Endothelial cell of umbilical vein (primary cell): ENCODE data around the gene ITSN2. TPM values are rescaled to one million over a fixed set of nuclear protein-coding genes. Genes with fewer than 3 reads are reported as not detected.

Experiments
- BruUV-seq: library from RNA; stranded (reverse); fragments of 400-500 nt; replicated peaks from 2 replicates; lab custom pipeline; 2021; lab: Mats Ljungman, UMichigan
- CTCF ChIA-PET: fragments of 300-600, 350-600 bp; sonication (Branson Sonifier 250); formaldehyde crosslinking; loops from one replicate; lab custom pipeline; 2021; ENCODE audit warnings: antibody characterized with exemption, inconsistent platforms; lab: Charles Lee
- POLR2A ChIA-PET: fragments of 300-600, 350-600 bp; sonication (Branson Sonifier 250); formaldehyde crosslinking; loops from one replicate; lab custom pipeline; 2021; ENCODE audit warnings: antibody characterized with exemption, inconsistent platforms; lab: Charles Lee
- DNase-seq: peaks from one replicate; pipeline ENCODE4 v3.0.0-alpha.2; 2011; ENCODE audit warnings: low read depth, low spot score
- FAIRE-seq: peaks from 2 replicates; lab custom pipeline; 2011; peaks lifted over from hg19 to GRCh38; lab: Jason Lieb, UNC
- H2AFZ ChIP-seq: 2 replicates; pipeline ENCODE4 v1.6.0; 2012; ENCODE audit warnings: low read depth, low read length, control low read depth, inconsistent platforms
- H3K27ac ChIP-seq: 2 replicates; pipeline ENCODE4 v1.5.1; 2011; ENCODE audit warnings: low read depth, mild to moderate bottlenecking, control low read depth, low read length, moderate library complexity; ENCODE audit not compliant: insufficient read depth
- H3K27me3 ChIP-seq, 2 experiments: 2 replicates each; pipeline versions ENCODE4 v1.6.0 to v1.6.1; 2011; ENCODE audit warnings: low read length in 2 of 2, mixed read lengths in 1 of 2; ENCODE audit not compliant: control insufficient read depth in 2 of 2, insufficient read depth in 2 of 2
- H3K36me3 ChIP-seq, 2 experiments: 2 replicates in 1 of 2; 3 replicates in 1 of 2; pipeline ENCODE4 v1.5.1; 2011; ENCODE audit warnings: low read length in 2 of 2, mild to moderate bottlenecking in 1 of 2, moderate library complexity in 1 of 2; ENCODE audit not compliant: control insufficient read depth in 2 of 2, insufficient read depth in 2 of 2; ENCODE audit errors: extremely low read depth in 1 of 2
- H3K4me1 ChIP-seq: 3 replicates; pipeline ENCODE4 v1.5.1; 2011; ENCODE audit warnings: mild to moderate bottlenecking, low read length; ENCODE audit not compliant: control insufficient read depth, insufficient read depth; ENCODE audit errors: extremely low read depth
- H3K4me2 ChIP-seq: 2 replicates; pipeline ENCODE4 v1.6.1; 2011; ENCODE audit warnings: low read length, control low read depth, mixed read lengths; ENCODE audit not compliant: insufficient read depth
- H3K4me3 ChIP-seq, 3 experiments: fragments of 200-600 bp in 1 of 3; sonication (generic), shearing (Covaris generic) in 1 of 3; replicated peaks in 1 of 3; 2 replicates each; pipeline ENCODE4 v1.5.1; 2011 to 2016; ENCODE audit warnings: control low read depth in 3 of 3, low read length in 3 of 3, mild to moderate bottlenecking in 2 of 3, inconsistent platforms in 1 of 3, low read depth in 1 of 3, moderate library complexity in 1 of 3; ENCODE audit not compliant: insufficient read depth in 1 of 3
- H3K79me2 ChIP-seq: 2 replicates; pipeline ENCODE4 v1.6.0; 2012; ENCODE audit warnings: low read length, inconsistent platforms; ENCODE audit not compliant: control insufficient read depth, insufficient read depth
- H3K9ac ChIP-seq: replicated peaks from 2 replicates; pipeline ENCODE3; 2011; ENCODE audit warnings: low read length, control low read depth; ENCODE audit not compliant: insufficient read depth; ENCODE audit errors: extremely low read depth
- H3K9me1 ChIP-seq: replicated peaks from 3 replicates; pipeline ENCODE4 v1.6.0; 2011; ENCODE audit warnings: mild to moderate bottlenecking, low read length; ENCODE audit not compliant: control insufficient read depth, insufficient read depth; ENCODE audit errors: extremely low read depth
- H3K9me3 ChIP-seq: replicated peaks from 2 replicates; pipeline ENCODE4 v1.5.1; 2012; ENCODE audit warnings: low read length, inconsistent platforms; ENCODE audit not compliant: control insufficient read depth, insufficient read depth
- H4K20me1 ChIP-seq: replicated peaks from 2 replicates; pipeline ENCODE3; 2011; ENCODE audit warnings: mild to moderate bottlenecking, low read length; ENCODE audit not compliant: control insufficient read depth, insufficient read depth; ENCODE audit errors: extremely low read depth
- EZH2 ChIP-seq: IDR thresholded peaks from 2 replicates; pipeline ENCODE4 v1.6.1; 2012; ENCODE audit warnings: borderline replicate concordance, low read depth, mild to moderate bottlenecking, moderate library complexity, low read length, inconsistent platforms; ENCODE audit not compliant: severe bottlenecking
- FOS ChIP-seq: IDR thresholded peaks from 2 replicates; pipeline ENCODE4 v1.6.1; 2011; ENCODE audit warnings: mild to moderate bottlenecking, low read length, moderate library complexity, borderline replicate concordance; ENCODE audit not compliant: insufficient read depth
- GATA2 ChIP-seq: IDR thresholded peaks from 2 replicates; pipeline ENCODE4 v1.7.0; 2011; ENCODE audit warnings: low read depth, mild to moderate bottlenecking, moderate library complexity, mixed read lengths, low read length; ENCODE audit not compliant: insufficient read length, insufficient read depth
- JUN ChIP-seq: IDR thresholded peaks from 2 replicates; pipeline ENCODE4 v1.6.1; 2011; ENCODE audit warnings: borderline replicate concordance, low read depth; ENCODE audit not compliant: insufficient read length, insufficient read depth
- MYC ChIP-seq: IDR thresholded peaks from one replicate; pipeline ENCODE4 v1.6.1; 2011; ENCODE audit warnings: mild to moderate bottlenecking, low read depth, low read length
- POLR2A ChIP-seq: IDR thresholded peaks from 2 replicates; pipeline ENCODE4 v1.6.1; 2012; ENCODE audit warnings: low read depth, mild to moderate bottlenecking, control low read depth, low read length
- POLR2AphosphoS5 ChIP-seq: IDR thresholded peaks from 2 replicates; pipeline ENCODE4 v1.6.1; 2012; ENCODE audit warnings: low read depth, mild to moderate bottlenecking, control low read depth, low read length, moderate library complexity; ENCODE audit not compliant: insufficient read depth
- dilution Hi-C: fragments of 300-500 bp; cut with MboI; formaldehyde crosslinking; loops from one replicate; pipeline ENCODE4 v1.15.0; 2019; ENCODE audit warnings: low sequenced_read_pairs; ENCODE audit not compliant: extremely low pct_ligation_motif_present
- intact Hi-C: fragments of 100-400 bp; cut with micrococcal nuclease; formaldehyde crosslinking; loops from one replicate; pipeline ENCODE4 v1.10.0; 2022
- polyA plus RNA-seq, 4 experiments: library from polyadenylated mRNA; depleted of rRNA in 3 of 4; stranded (reverse) in 3 of 4; unstranded in 1 of 4; fragments of >200 nt; gene quantifications; 2 replicates each; pipeline versions ENCODE4 v1.2.1 to v1.2.3, GENCODE V29; 2011 to 2012; ENCODE audit warnings: missing spikeins in 1 of 4
- total RNA-seq: library from RNA; stranded (reverse); gene quantifications from 2 replicates; pipeline ENCODE4 v1.2.3, GENCODE V29; 2021
- TF ChIP-seq, protein P1 (sequence below), 2 donors: IDR thresholded peaks; 1 replicate in 1 of 2; 2 replicates in 1 of 2; pipeline ENCODE4 v1.5.1; 2011; ENCODE audit warnings: low read length in 2 of 2, mild to moderate bottlenecking in 2 of 2, moderate library complexity in 2 of 2, control low read depth in 1 of 2, inconsistent platforms in 1 of 2, low read depth in 1 of 2; ENCODE audit not compliant: insufficient read depth in 1 of 2; ENCODE audit errors: extremely low read depth in 1 of 2
- TF ChIP-seq, protein P2 (sequence below): IDR thresholded peaks from 2 replicates; pipeline ENCODE4 v1.6.1; 2011; ENCODE audit not compliant: insufficient read depth, insufficient read length

The ITSN2 gene
- total and polyA plus RNA-seq, 2 donors (not counting 3 experiments of a cell fraction or from before 2014, with no cell fraction given), result 30.5 to 56.8 TPM

DNA sequence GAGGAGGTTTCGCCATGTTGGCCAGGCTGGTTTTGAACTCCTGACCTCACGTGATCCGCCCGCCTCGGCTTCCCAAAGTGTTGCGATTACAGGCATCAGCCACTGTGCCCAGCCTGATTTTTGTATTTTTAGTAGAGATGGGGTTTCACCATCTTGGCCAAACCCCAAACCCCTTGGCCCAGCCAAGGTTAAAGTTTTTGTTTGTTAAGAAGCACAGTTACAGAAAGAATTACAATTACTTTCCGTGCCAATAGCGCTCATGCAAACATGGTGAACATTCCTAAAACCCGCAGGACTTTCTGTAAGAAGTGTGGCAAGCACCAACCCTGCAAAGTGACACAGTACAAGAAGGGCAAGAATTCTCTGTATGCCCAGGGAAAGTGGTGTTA lies 26.1 kb downstream of the ITSN2 start:
- Histone ChIP-seq H2AFZ (no peak overlapping the region), H4K20me1 (no peaks in the 10 kb centered on the region)
- CTCF ChIA-PET, result no interaction called here

More for the DNA sequence above, 26.1 kb downstream of the ITSN2 start:
- intact Hi-C loops (no loop called here), dilution Hi-C loops (no loop called here)
- Histone ChIP-seq H3K27ac (peak overlapping the region; percentile 79), H3K4me1 (peaks cover 33% of the 10 kb centered on the region), H3K79me2 (peaks cover 52% of the 10 kb centered on the region), H3K9ac (no peak overlapping the region), H3K9me1 (no peaks in the 10 kb centered on the region), H3K27me3 (no peaks in the 10 kb centered on the region), H3K9me3 (no peaks in the 10 kb centered on the region), H3K36me3 (no peaks in the 10 kb centered on the region), H3K4me2 (no peak overlapping the region), H3K4me3 (no peak overlapping the region)
- BruUV-seq, result no TSS peak
- no peak for DNase-seq
- POLR2A ChIA-PET, result no interaction called here
- FAIRE-seq, result no peak
- TF ChIP-seq JUN (no peak), FOS (no peak), POLR2A (no peak), MYC (no peak), GATA2 (no peak), EZH2 (no peak), POLR2AphosphoS5 (no peak)
- TF ChIP-seq, protein P1, sequence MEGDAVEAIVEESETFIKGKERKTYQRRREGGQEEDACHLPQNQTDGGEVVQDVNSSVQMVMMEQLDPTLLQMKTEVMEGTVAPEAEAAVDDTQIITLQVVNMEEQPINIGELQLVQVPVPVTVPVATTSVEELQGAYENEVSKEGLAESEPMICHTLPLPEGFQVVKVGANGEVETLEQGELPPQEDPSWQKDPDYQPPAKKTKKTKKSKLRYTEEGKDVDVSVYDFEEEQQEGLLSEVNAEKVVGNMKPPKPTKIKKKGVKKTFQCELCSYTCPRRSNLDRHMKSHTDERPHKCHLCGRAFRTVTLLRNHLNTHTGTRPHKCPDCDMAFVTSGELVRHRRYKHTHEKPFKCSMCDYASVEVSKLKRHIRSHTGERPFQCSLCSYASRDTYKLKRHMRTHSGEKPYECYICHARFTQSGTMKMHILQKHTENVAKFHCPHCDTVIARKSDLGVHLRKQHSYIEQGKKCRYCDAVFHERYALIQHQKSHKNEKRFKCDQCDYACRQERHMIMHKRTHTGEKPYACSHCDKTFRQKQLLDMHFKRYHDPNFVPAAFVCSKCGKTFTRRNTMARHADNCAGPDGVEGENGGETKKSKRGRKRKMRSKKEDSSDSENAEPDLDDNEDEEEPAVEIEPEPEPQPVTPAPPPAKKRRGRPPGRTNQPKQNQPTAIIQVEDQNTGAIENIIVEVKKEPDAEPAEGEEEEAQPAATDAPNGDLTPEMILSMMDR (IDR thresholded peaks at IDR 0.05; ENCODE audit: extremely low read depth in 1 of 2, insufficient read depth in 1 of 2, low read depth in 1 of 2, low read length in 2 of 2), result no peak
- TF ChIP-seq, protein P2, sequence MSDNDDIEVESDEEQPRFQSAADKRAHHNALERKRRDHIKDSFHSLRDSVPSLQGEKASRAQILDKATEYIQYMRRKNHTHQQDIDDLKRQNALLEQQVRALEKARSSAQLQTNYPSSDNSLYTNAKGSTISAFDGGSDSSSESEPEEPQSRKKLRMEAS, result no peak
